HG02852 (cell line): ENCODE data around the gene MBNL3.
A peak's percentile ranks its signal among the peaks of the same experiment; 100 is the strongest.

Experiments used
- ATAC-seq: cut with Tn5 transposase; IDR thresholded peaks from one replicate; pipeline ENCODE4 v1.9.1; 2021; ENCODE audit warnings: mild to moderate bottlenecking, moderate library complexity; ENCODE audit not compliant: unreplicated experiment

MBNL3 gene

DNA sequence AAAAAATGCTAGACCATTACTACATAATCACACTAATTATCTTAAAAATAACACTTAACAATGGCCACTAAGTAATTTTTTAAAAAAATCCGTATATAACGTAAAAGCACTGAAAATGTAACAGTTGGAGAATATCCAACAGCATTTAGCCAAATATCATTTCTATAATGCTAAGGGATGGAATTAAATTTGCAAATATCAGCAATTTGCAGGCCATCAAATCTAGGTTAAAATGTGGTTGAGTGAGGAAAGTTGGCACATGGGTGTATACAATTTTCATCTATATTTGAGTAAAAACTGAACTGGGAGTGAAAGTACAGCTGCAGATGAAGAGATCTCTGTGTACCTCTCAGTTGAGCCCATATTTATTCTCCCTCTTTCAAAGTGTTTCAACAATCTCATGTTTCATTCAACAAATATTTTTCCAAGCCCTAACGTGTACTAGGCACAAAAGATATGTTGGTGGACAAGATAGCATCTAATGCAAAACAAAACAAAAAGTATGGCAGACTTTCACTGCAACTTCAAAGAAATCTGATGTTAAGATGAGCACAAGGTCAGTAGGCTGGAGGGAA is 63.0 kb downstream of the MBNL3 start:
- no peak for ATAC-seq

DNA sequence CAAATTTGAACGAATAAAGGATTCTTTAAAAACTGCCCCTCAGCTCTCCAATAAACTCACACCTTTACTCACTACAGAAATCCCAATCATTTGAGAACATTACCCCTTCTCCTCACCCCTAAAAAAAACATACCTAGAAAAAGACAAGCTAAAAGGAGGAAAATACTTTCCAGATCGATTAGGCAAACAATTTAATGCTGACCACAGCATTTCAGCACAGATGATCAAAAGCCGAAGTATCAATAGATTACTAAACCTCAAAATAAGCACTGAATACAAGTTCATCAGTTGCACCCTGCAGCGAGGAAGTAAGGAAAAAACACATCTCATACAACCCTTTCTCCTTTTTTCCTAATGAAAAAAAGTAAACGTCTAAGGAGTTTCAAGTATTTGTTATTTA is 65.5 kb downstream of the MBNL3 start:
- no peak for ATAC-seq

DNA sequence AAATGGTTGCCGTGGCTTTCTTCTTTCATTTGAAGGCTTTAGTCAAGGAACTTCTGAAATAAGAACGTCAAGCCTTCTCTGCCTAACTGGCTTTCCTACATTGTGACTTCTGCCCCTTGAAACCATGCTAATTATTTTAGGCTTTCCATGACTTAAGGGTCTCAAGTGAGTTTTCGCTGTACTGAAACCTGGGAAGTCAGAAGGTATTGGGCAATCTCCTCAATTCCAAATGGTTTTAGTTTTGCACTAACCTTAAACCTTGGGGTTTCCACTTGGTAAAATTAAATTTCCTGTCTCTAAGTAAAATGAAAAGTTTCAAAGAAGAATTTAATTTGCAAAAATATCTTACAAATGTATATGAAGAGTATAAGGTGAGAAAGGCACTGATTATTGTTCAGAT is 73.8 kb downstream of the MBNL3 start:
- no peak for ATAC-seq

DNA sequence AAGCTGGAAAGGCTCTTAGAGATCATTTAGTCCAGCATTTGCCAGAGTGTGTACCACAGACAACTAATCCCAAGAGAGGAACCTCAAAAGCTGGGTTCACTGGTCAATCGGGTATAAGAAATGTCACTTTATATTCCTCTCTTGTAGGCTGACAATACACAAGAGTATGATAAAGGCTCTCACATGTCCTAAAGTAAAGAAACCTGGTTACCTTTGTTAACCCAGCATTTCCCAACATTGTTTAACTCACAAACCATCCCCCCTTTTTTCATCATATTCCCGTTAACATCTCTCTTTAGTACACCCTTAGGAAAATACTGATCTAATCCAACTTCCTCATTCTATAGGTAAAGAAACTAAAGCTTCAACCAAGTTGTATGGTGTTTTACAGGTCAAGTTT is 74.4 kb downstream of the MBNL3 start:
- ATAC-seq = no peak

DNA sequence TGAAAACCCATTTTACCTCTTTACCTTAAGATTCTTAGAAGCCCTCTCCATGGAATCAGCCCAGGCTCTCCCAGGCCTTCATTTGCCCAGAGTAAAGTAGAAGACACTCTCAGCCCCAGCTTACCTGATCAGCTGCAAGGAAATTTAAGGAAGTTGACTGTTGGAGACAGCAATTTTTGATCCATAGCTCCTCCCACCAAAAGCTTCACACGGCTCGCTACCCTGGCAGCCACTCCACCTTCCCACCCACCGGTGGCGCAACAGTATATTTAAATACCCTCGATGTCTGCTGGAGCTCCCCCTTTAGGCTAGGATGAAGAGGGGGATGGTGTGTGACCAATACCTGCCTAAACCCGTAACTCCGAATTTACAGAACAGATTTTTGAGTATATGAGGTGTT is 75.4 kb downstream of the MBNL3 start:
- ATAC-seq = no peak

DNA sequence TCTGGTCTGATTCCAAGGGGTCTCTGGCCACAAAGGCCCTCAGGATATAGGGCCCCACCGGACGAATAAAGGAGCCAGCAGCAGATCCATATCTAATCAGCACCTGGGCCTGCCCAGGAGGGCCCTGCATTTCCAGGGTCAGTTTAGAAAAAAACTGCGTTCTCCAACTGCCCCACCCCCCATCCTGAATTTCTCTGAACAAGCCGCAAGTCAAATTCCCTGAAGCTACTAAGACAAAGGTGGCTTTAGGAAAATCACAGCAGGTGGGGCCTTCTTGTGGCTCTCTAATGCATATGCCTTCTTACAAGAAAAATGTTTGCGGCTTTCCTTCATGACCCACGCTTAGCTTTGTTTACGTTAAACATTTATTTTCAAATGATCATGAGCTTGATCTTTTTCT is 76.6 kb downstream of the MBNL3 start:
- no peak for ATAC-seq

DNA sequence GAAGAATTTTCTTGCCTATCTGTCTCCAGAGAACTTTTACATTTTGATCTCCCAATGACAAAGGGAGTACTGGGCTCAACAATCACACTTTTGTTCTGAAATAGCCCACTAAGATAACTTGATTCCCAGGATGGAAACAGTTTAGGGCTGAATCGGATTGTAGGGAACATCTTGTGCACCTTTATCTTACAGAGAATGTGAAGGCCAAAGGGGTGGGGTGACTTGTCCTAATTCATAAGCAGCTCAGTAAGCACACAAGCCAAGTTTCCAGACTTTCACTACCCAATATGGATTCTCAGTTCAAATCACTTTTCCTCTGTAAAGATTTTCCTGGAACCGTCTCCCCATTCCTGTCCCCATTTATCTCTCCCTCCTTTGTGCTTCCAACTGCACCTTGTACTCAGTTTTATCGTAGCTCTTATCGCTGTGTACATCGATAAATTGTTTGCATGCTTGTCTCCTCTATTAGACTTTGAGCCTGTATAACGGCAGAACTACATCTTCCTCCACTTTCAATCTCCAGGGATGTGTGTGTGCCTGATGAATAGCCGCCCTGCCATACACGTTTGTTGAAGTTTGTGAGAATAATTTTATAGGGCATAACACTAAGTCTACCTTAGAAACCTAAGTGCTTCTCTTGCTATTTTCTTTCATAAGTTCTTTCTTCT is 77.4 kb downstream of the MBNL3 start:
- ATAC-seq = no peak

DNA sequence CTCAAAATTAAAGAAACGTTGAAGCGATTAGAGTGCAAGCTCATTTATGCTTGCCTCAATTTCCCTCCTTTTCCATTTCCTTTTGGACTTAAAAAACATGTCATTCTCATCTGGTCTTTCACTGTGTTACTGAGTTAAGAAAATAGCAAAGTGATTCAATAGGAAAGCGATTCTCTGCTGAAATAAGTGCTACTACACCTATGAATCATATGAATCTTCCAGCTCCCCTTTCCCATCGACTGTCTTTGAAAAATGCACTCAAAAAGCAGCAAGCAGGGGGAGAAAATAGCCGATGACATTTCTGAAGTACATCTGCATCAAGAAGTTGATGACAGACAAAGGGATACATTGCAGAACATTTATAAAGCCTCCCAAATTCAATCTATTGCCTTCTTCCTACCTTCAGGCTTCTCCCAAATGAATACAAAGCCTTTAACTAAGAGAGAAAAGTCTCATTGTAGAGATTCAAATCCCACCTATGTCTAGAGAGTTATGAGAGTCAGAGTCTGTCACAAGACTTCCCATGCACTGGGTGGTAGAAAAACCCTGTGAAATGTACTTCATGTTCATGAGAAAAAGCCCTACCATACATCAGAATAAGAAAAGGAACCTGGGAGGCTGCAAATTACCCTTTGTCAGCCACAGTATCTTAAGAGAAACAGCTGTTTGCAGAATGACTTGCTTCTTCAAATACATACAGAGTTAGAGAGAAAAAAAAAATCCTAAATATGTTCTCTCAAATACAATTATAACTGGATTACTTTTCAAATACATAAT is 78.9 kb downstream of the MBNL3 start:
- peak; percentile 56 for ATAC-seq

DNA sequence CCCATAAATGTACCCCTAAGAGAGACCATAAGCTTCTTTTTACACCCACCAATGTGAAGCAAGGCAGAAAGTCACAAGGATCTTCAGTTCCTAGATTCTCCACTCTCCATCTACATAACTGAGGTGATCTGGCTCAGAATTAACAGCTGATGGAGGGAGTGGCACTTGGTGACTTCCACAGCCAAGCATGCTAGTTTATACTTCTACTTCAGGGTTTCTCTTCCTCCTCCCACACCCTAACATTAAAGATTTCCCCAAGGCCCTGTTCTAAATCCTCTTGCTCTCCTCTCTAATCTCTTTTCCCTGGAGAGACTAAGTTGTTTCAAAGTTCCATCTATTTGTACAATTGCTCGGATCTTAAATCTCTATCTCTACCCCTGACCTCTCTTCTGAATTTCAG is 81.1 kb downstream of the MBNL3 start:
- no peak for ATAC-seq

DNA sequence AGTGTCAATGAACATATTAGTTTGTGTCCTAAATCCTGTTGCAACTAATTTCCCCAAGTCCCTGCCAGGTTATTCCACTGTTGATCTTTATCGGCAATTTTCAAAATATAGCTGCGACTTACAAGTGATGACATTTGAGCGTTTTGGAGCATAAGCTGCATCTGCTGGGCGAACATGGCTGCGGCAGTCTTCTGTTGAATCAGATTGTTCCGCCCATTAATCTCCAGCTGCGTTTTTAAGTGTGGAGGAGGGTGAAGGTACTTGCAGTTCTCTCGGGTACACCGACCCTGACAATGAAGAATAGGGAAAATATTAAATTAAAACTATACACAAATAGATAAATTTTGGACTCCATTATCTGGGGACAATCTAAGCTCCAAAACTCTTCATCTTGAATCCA is 82.7 kb downstream of the MBNL3 start:
- no peak for ATAC-seq

DNA sequence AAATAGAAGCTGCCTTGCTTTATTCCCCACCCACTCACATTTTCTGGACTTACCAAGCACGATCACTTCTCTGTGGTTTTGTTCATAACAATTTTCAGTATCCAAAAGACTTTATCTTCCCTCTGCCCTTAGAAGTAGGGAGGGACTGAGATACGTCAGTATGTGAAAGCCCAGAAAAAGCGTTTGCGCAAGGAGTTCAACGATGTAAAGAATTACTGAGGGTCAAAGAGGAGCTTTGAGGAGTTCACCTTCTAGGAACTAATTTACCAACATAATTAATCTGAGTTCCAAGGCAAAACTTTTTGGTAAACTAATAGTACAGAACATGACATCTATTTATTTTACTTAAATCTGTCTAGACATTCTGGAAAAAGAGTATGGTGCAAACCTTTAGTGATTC is 84.6 kb downstream of the MBNL3 start:
- no peak for ATAC-seq

DNA sequence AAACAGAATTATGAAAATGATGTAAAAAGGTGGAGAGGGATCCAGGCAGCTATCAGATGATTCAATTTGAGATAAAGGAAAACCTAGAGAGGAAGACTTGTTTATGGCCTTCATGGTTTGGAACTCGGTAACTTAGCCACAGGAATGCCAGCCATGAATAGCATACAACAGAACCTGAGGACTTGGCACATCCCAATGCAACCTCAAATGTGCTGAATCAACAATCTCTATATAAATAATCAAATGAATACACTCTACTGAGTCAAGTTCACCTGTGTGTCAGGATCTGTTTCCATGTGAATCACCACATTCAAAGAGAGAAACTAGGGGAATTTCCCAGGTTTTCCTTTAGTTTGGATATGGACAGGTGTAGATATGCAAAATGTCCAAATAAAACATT is 86.9 kb downstream of the MBNL3 start:
- no peak for ATAC-seq

DNA sequence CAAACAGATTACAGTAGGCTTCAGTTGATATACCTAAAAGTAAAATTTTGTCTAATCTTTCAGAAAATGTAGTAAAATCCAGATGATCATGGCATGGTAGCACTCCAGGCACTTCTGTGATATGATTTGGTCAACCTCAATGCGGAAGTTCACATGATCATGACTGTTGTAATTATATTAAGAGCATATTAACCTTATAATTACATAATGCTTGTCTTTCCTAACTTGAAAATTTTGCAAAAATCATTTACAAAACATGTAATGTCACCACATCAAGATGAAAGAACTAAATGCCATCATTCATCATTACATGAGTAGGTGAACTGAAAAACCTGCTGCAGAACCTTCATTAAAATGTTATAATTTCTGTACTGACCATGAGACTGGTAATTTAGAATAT is 88.1 kb downstream of the MBNL3 start:
- ATAC-seq = no peak

DNA sequence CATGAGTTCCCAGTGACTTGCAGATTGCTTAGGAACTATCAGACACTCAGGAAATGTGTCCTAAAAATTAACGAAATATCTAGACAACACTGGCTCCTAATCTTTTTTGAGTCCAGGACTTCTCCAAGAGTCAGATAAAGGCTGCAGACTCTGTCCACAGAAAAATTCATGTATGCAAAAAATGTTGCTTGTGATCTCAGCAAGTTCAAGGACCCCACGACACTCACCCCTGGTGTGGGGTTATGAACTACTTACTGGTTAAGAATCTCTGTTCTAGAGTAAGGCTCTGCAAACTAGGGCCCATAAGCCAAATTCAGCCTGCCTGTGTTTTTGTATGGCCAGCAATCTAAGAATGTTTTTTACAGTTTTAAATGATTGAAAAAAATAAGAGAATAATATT is 93.2 kb downstream of the MBNL3 start:
- no peak for ATAC-seq

DNA sequence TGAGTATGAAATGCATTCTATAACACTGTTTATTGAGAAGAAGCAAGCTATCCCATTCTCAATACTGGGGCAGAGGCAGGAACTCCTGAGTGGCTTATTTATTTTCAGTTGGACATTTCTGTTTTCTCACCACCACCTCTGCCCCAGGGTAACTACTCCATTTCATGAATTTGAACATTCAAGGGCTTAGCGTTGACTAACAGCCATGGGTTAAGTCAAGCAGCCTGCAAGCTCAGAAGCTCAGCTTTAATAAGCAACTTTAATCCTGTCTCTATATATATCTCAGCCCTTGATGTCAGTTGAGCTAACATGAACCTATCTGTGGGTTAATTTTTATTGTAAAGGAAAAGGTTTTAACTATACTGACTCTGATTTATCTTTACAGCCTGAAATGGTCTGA is 93.8 kb downstream of the MBNL3 start:
- no peak for ATAC-seq

DNA sequence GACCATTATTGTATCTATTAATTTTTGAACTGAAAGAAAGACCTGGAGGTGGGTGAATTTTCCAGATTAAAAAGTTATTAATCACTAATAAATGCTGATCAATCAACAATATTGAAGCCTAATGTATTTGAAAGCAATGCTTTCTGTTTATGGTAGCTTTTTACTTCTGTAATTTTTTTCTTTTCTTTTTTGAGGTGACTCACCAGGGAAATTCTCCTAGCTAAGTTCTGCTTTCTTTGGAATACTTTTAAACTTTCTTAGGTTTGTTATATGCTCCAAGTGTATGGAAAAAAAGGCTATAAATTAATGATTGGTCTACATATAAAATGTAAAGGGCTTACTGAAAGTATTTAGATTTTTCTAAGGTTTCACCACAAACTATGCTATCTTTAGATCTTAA is 94.2 kb downstream of the MBNL3 start:
- no peak for ATAC-seq

DNA sequence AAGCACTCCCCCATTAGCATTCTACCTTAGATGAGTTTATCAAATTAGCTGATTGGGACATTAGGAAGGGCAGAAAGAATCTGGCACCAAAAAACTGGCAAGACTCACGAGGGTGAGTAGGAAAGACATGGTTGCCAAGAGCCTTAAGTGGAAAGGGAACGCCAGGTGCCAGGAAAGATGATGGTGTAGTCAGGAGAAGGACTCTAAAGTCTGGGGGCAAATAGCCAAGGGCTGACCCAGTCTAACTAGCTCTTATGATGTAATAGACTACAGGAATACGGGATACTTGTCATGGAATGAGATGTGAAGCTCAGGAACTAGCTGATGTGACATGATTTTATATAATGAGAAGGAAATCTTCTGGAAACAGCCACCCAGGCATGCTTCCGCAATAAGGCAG is 94.8 kb downstream of the MBNL3 start:
- ATAC-seq = no peak

DNA sequence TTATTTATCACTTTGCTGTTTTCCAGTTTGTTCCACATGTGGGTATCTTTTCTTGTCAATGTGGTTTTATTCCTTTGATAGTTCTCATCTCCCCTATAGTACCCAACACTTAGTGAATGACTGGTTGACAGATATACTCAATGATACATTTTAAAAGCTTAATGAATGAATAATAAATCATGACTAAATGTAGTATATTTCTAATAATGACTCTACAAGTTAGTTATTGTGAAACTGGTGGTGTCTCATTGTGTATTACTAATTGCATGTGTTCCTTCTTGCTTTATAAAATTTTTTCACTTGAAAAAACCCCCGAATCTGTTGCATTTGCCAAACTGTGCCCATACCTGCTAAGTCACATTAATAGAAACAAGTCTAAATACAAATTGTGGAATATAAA is 95.4 kb downstream of the MBNL3 start:
- ATAC-seq = no peak

DNA sequence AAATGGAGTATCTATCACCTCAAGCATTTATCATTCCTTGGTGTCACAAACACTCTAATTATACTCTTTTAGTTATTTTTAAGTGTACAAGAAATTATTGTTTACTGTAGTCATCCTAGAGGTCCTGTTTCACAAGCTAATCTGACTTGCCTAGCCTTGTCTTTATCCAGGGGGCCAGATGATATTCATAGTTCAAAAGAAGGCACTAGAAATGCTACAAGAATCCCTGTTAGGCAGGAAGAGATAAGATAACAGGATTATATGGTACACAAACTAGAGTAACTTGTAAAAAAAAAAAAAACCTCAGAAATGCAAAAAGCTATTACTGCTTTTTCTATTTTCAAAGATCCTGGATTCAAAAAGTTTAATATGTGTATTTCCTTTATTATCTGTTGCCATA is 95.8 kb downstream of the MBNL3 start:
- no peak for ATAC-seq

DNA sequence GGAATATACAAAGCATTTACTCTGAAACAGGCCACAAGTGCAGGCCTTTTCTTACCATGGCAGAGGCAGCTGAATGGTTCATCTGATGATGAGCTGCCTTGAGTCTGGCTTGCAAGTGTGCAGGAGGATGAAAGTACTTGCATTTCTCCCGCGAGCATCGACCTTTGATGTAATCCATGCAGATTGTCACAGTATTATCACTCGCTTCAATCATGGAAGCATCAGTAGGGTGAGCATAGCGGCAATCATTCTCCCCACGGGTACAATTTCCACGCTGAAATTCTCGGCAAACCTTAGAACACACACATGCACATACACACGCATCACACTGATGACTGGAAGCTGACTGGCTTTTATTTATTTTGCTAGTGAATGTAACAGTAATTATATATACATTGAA is 98.0 kb downstream of the MBNL3 start:
- no peak for ATAC-seq

DNA sequence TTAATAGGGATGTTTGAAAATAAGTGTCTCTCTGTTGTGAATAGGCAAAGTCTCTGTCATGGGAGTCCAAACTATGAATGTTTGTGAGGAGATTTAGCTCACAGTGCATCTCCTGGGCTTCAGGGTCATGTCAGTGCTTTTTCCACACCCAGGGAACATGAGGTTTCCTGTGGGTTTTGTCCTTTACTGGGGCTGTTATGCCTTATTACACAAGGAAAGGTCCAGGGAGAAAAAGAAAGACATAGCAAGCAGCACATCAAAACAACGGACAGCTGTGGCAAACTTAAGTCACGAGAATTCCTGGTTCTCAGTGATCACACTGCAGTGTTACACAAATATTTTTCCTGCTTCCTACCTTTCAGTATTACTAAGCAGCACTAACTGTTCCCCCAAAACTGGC is 99.4 kb downstream of the MBNL3 start:
- ATAC-seq = no peak

DNA sequence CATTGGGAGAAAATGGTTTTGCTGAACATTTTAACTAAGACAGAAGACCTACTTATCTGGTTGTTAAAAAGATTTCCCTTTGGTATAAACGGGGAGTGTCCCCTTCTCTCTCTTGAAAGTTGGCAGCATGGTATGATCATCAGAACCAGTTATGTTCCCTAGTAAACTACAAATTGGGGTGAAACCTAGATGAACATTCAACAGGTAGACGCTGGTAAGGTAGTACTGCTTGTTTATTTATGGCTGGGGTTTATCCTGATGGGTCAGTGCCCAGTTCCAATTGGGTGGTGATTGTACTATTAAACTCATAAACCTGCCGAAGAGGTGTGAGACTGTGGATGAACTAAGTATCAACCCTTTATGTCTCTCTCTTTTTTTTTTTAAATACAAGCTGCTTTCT is 100.5 kb downstream of the MBNL3 start:
- ATAC-seq = no peak

DNA sequence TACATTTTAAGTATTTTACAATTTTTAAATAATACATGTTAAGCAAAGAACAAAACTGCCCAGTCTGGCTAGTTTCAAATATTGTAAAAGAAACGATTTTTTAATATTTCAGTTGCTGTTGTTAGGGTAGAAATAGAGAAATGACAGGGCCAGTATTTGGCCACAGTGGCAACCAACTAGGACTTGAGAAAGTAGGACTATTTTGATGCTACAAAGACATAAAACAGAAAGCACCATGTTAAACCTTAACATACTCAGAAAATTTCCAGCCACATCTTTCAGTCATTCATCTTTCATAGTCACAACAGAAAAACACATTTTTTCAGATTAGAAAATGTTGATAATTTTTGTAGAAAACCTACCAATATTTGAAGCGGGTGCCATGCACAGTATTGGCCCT is 104.5 kb downstream of the MBNL3 start:
- ATAC-seq = no peak
